Activated naive CD8-positive, alpha-beta T cell (primary cell): Measurements from ENCODE around the gene RPP38.

ENCODE experiments used
- H3K27ac Mint-ChIP-seq: one replicate; pipeline ENCODE4 v1.8.0; 2021; ENCODE audit warnings: mixed read lengths
- H3K27me3 Mint-ChIP-seq: one replicate; pipeline ENCODE4 v1.8.0; 2021; ENCODE audit warnings: mixed read lengths
- H3K36me3 Mint-ChIP-seq: one replicate; pipeline ENCODE4 v1.8.0; 2021; ENCODE audit warnings: mixed read lengths
- H3K4me1 Mint-ChIP-seq: one replicate; pipeline ENCODE4 v1.8.0; 2021; ENCODE audit warnings: low read depth, mixed read lengths
- H3K4me3 Mint-ChIP-seq: one replicate; pipeline ENCODE4 v1.8.0; 2021; ENCODE audit warnings: mild to moderate bottlenecking, mixed read lengths
- H3K9me3 Mint-ChIP-seq: one replicate; pipeline ENCODE4 v1.8.0; 2021; ENCODE audit warnings: low read depth, mixed read lengths

Gene RPP38

GRCh38 chr10:15124190-15124589 is 27.0 kb downstream of the RPP38 start:
- H3K27me3 Mint-ChIP-seq = no peaks in the 10 kb centered on the region
- H3K4me1 Mint-ChIP-seq = peaks cover 14% of the 10 kb centered on the region
- peak overlapping the region; percentile 49 for H3K4me3 Mint-ChIP-seq
- H3K9me3 Mint-ChIP-seq = no peaks in the 10 kb centered on the region
- H3K36me3 Mint-ChIP-seq = peaks cover 20% of the 10 kb centered on the region
- peak overlapping the region; percentile 88 for H3K27ac Mint-ChIP-seq

GRCh38 chr10:15124908-15125307 is 27.8 kb downstream of the RPP38 start:
- no peaks in the 10 kb centered on the region for H3K27me3 Mint-ChIP-seq

DNA sequence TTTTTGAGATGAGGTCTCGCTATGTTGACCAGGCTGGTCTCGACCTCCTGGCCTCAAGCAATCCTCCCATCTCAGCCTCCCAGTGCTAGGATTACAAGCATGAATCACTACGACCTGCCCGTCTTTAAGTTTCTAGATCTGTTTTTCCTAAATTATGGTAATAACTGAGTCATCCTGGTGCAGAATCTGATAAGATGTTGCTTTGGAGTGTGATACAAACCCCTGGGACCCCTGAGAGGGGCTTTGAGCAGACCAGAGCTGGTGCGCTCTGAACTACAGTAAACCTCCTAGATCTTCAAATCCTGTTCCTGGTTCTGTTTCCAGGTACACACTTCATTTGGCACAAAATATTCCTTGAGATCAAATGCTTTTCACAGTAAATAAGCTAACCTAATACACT is 34.2 kb downstream of the RPP38 start:
- peak overlapping the region; percentile 37 for H3K27ac Mint-ChIP-seq
- no peak overlapping the region for H3K4me3 Mint-ChIP-seq
- no peaks in the 10 kb centered on the region for H3K9me3 Mint-ChIP-seq
- H3K27me3 Mint-ChIP-seq = no peaks in the 10 kb centered on the region
- H3K4me1 Mint-ChIP-seq = no peaks in the 10 kb centered on the region
- H3K36me3 Mint-ChIP-seq = peaks cover 25% of the 10 kb centered on the region

More at GRCh38 chr10:15124908-15125307, 27.8 kb downstream of the RPP38 start:
- peaks cover 17% of the 10 kb centered on the region for H3K36me3 Mint-ChIP-seq
- H3K9me3 Mint-ChIP-seq = no peaks in the 10 kb centered on the region
- peaks cover 14% of the 10 kb centered on the region for H3K4me1 Mint-ChIP-seq
- no peak overlapping the region for H3K27ac Mint-ChIP-seq
- H3K4me3 Mint-ChIP-seq = no peak overlapping the region

DNA sequence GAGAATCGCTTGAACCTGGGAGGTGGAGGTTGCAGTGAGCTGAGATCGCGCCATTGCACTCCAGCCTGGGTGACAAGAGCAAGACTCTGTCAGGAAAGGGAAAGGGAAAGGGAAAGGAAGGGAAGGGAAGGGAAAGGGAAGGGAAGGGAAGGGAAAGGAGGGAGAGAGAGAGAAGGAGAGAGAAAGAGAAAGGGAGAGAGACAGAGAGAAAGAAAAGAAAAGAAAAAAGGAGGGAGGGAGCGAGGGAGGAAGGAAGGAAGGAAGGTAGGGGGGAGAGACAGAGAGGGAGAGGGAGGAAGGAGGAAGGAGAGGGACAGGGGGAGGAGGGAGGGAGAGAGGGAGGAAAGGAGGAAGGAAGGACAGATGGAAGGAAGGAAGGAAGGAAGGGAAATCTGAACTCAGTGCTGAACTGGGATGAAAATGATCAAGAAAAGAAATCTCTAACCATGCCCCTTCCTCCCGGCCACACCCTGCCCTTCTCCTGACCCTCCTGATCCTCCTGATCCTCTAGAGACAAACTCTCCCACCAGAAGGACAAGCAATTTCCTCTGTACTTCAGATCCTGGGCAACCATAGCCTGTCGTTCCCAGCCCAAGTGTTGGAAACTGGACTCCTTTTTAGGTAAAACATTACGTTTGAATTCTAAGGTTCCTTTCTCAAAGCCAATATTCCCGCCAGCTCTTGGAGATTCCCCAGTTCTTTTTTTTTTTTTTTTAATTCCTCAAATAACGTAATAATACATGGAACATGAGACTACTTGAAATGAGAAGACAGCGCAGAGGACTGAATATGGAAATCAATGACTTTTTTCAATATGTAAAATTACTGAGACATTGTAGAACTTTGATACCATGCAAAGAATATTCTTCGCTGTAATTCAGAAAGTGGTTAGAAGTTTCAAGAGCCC is 39.2 kb downstream of the RPP38 start:
- Mint-ChIP-seq H3K27me3 (no peaks in the 10 kb centered on the region), H3K9me3 (no peaks in the 10 kb centered on the region), H3K36me3 (peaks cover 13% of the 10 kb centered on the region), H3K4me3 (no peak overlapping the region), H3K27ac (peak overlapping the region; percentile 41), H3K4me1 (peaks cover 9% of the 10 kb centered on the region)

DNA sequence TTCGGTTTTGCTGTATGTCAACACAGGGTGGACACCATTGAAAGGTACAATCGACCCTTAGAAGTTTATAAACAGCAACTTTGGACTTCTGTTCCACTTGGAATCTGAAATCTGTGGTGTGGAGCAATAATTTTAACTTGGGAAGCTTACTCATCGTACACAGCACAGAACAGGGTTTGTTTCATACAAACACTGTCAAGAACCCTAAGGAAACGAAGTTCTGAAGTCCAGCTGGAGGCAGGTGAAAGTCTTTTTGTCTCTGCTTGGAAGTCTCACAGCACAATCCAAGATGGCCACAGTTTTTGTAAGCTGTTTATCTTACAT is 39.8 kb downstream of the RPP38 start:
- H3K27ac Mint-ChIP-seq = no peak overlapping the region
- no peak overlapping the region for H3K4me3 Mint-ChIP-seq
- H3K9me3 Mint-ChIP-seq = no peaks in the 10 kb centered on the region
- peaks cover 15% of the 10 kb centered on the region for H3K4me1 Mint-ChIP-seq
- peaks cover 11% of the 10 kb centered on the region for H3K36me3 Mint-ChIP-seq
- H3K27me3 Mint-ChIP-seq = no peaks in the 10 kb centered on the region

DNA sequence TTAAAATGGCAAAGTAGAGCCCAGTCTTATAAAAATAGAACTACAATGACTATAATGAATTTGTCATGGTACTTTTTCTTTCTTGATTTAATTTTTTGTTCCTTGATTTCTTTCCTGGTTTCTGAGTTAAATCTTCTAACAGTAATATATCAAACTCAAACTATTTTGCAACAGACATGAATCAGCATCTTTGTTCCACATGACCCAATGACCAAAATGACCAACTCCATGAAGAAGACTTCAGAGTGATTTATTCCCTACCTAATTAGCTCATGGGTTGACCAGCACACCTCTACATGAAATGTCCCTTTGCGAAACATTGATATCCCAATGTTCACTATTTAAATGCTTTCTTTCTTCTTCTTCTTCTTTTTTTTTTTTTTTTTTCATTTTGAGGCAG is 40.5 kb downstream of the RPP38 start:
- H3K4me3 Mint-ChIP-seq = no peak overlapping the region
- peaks cover 11% of the 10 kb centered on the region for H3K36me3 Mint-ChIP-seq
- no peak overlapping the region for H3K27ac Mint-ChIP-seq

DNA sequence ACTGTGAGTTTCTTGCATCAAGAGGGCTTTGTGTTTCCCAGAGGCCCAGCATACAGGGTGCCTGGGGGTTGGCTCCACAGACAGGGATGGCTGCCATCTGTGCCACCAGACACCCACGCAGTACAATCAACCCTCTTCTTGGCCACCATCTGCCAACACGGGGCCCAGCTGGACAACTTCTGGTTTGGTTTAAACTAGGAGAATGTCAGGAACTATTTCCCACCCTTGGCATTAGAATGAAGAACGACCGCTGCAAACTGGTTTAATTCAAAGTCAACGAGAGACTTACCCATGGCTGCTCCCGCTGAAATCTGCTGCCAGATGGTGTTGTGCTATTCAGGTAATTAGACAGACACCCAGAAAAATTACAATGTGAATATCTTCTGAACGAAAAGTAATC is 43.5 kb downstream of the RPP38 start:
- Mint-ChIP-seq H3K27me3 (no peaks in the 10 kb centered on the region), H3K27ac (peak overlapping the region; percentile 84), H3K4me1 (peaks cover 41% of the 10 kb centered on the region), H3K4me3 (no peak overlapping the region), H3K9me3 (no peaks in the 10 kb centered on the region), H3K36me3 (peaks cover 8% of the 10 kb centered on the region)

More for the DNA sequence above, 40.5 kb downstream of the RPP38 start:
- peaks cover 21% of the 10 kb centered on the region for H3K4me1 Mint-ChIP-seq
- H3K27me3 Mint-ChIP-seq = no peaks in the 10 kb centered on the region
- no peaks in the 10 kb centered on the region for H3K9me3 Mint-ChIP-seq

DNA sequence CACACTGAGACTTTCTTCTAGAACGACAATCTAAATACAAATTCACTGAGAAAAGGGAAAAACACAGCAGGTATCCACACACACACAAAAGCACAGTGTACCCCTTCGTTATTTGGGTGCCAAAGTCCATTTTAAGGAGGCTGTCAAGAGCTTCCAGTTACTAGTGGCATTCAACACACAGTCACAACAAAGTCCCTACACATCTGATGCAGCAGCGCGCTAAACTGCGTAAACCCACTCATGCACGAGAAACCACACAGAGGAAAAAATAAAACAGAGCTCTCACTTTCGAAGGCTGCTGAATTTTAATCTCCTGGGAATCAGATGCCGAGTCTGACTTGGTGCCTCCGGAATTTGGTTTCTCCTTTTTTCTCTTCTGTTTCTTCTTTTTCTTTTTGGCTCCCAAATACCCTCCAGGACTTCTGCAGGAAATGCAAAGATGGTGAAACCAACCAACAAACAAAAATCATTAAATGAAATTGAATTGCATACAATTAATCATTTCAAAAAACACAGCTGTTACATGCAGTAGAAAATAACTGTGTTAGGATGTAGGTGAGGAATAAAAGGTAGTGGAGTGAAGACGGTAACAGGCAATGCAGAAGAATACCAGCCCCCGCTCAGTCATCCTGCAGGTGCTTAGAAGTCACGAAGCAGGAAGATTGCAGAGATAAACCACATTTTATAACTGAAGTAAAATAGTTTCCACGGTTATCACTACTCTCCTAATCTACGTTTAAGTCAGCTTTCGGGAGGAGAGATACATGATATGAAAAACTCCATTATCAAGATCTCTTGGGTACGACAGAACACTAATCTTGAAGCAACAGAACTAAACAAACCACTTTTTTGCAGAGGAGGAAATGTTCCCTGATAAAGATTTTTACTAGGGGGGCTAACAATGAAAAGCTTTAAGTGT is 44.2 kb downstream of the RPP38 start:
- H3K9me3 Mint-ChIP-seq = no peaks in the 10 kb centered on the region
- H3K4me3 Mint-ChIP-seq = peak overlapping the region; percentile 72
- no peaks in the 10 kb centered on the region for H3K27me3 Mint-ChIP-seq
- peak overlapping the region; percentile 84 for H3K27ac Mint-ChIP-seq
- peaks cover 47% of the 10 kb centered on the region for H3K4me1 Mint-ChIP-seq
- H3K36me3 Mint-ChIP-seq = peaks cover 8% of the 10 kb centered on the region

GRCh38 chr10:15144788-15145187 is 47.6 kb downstream of the RPP38 start:
- H3K27me3 Mint-ChIP-seq = no peaks in the 10 kb centered on the region
- peaks cover 58% of the 10 kb centered on the region for H3K4me1 Mint-ChIP-seq
- H3K9me3 Mint-ChIP-seq = no peaks in the 10 kb centered on the region
- no peaks in the 10 kb centered on the region for H3K36me3 Mint-ChIP-seq
- H3K27ac Mint-ChIP-seq = no peak overlapping the region
- H3K4me3 Mint-ChIP-seq = no peak overlapping the region

GRCh38 chr10:15146366-15146765 is 49.2 kb downstream of the RPP38 start:
- H3K36me3 Mint-ChIP-seq = peaks cover 4% of the 10 kb centered on the region
- no peak overlapping the region for H3K4me3 Mint-ChIP-seq
- no peaks in the 10 kb centered on the region for H3K9me3 Mint-ChIP-seq
- H3K4me1 Mint-ChIP-seq = peaks cover 55% of the 10 kb centered on the region
- no peaks in the 10 kb centered on the region for H3K27me3 Mint-ChIP-seq
- H3K27ac Mint-ChIP-seq = no peak overlapping the region

DNA sequence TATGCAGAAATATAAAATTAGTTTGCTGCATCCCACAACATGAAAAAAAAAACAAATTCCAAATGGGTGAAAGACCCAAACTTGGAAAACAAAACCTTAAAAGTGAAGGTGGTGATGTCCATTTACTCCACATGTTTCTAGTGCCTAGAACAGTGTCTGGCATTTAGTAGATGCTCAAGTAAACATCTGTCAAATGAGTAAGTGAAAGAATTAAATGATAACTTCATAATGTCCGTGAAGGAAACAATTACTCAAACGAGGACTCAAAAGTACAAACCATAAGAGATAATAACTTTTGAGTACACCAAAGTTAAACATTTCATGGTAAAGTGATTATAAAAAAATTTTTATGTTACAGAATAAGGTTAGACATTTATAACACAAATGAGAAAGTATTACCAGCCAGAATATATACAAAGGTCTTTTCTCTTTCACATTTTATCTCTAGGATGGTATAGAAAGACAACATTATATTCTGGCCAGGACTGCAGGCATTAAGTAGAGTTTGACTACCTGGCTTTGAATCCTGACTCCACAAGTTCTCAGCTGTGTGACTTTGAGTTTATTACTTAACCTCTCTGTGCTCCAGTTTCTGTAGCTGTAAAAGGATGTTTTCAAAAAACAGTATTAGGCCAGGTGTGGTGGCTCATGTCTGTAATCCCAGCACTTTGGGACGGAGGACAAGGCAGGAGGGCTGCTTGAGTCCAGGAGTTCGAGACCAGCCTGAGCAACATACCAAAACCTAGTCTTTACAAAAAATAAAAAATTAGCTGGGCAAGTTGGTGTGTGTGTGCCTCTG is 50.6 kb downstream of the RPP38 start:
- Mint-ChIP-seq H3K9me3 (no peaks in the 10 kb centered on the region), H3K4me1 (peaks cover 45% of the 10 kb centered on the region), H3K4me3 (no peak overlapping the region), H3K36me3 (peaks cover 5% of the 10 kb centered on the region), H3K27ac (no peak overlapping the region), H3K27me3 (no peaks in the 10 kb centered on the region)

GRCh38 chr10:15149042-15149771 is 52.1 kb downstream of the RPP38 start:
- Mint-ChIP-seq H3K27me3 (no peaks in the 10 kb centered on the region), H3K9me3 (no peaks in the 10 kb centered on the region), H3K4me1 (peaks cover 37% of the 10 kb centered on the region), H3K36me3 (peaks cover 5% of the 10 kb centered on the region), H3K4me3 (no peak overlapping the region), H3K27ac (no peak overlapping the region)

- peaks cover 5% of the 10 kb centered on the region for H3K36me3 Mint-ChIP-seq
- no peak overlapping the region for H3K4me3 Mint-ChIP-seq
- H3K9me3 Mint-ChIP-seq = no peaks in the 10 kb centered on the region
- H3K4me1 Mint-ChIP-seq = peaks cover 33% of the 10 kb centered on the region
- no peaks in the 10 kb centered on the region for H3K27me3 Mint-ChIP-seq
- no peak overlapping the region for H3K27ac Mint-ChIP-seq
Observed at GRCh38 chr10:15150563-15150962, 53.4 kb downstream of the RPP38 start.

- H3K4me3 Mint-ChIP-seq = no peak overlapping the region
- H3K36me3 Mint-ChIP-seq = peaks cover 5% of the 10 kb centered on the region
- peaks cover 20% of the 10 kb centered on the region for H3K4me1 Mint-ChIP-seq
- H3K9me3 Mint-ChIP-seq = no peaks in the 10 kb centered on the region
- peak overlapping the region; percentile 58 for H3K27ac Mint-ChIP-seq
- H3K27me3 Mint-ChIP-seq = no peaks in the 10 kb centered on the region
Observed at GRCh38 chr10:15152556-15152955, 55.4 kb downstream of the RPP38 start.
